Mesenchymal stem cell (in vitro differentiated cells and primary cell): ENCODE results near the gene SMPD3.

Experiments used
- DNase-seq: peaks from one replicate; pipeline ENCODE4 v3.0.0-alpha.2; 2013
- H2AFZ ChIP-seq: one replicate; pipeline ENCODE4 v1.6.1; 2013; ENCODE audit warnings: low read depth, mild to moderate bottlenecking, control low read depth, inconsistent platforms, low read length, moderate library complexity
- H2AK5ac ChIP-seq: 2 replicates; pipeline ENCODE4 v1.6.1; 2013; ENCODE audit warnings: low read length, moderate library complexity, mild to moderate bottlenecking, inconsistent platforms; ENCODE audit not compliant: severe bottlenecking
- H2BK120ac ChIP-seq: one replicate; pipeline ENCODE4 v1.6.1; 2013; ENCODE audit warnings: low read depth, mild to moderate bottlenecking, inconsistent platforms, low read length, moderate library complexity
- H2BK12ac ChIP-seq, 2 experiments: one replicate each; pipeline ENCODE4 v1.6.1; 2013; ENCODE audit warnings: inconsistent platforms in 2 of 2, low read length in 2 of 2, mild to moderate bottlenecking in 2 of 2, moderate library complexity in 2 of 2, control low read depth in 1 of 2
- H2BK15ac ChIP-seq: one replicate; pipeline ENCODE4 v1.6.1; 2013; ENCODE audit warnings: mild to moderate bottlenecking, low read depth, inconsistent platforms; ENCODE audit not compliant: poor library complexity, severe bottlenecking
- H2BK5ac ChIP-seq: 2 replicates; pipeline ENCODE4 v1.6.1; 2013; ENCODE audit warnings: low read depth, mild to moderate bottlenecking, low read length, control low read depth, inconsistent platforms; ENCODE audit not compliant: poor library complexity, severe bottlenecking
- H3K14ac ChIP-seq, 2 experiments: one replicate each; pipeline ENCODE4 v1.6.1; 2013; ENCODE audit warnings: inconsistent platforms in 2 of 2, low read length in 2 of 2, control low read depth in 1 of 2, mild to moderate bottlenecking in 1 of 2, moderate library complexity in 1 of 2
- H3K18ac ChIP-seq, 2 experiments: one replicate each; pipeline ENCODE4 v1.6.1; 2013; ENCODE audit warnings: inconsistent platforms in 2 of 2, low read length in 2 of 2, control low read depth in 1 of 2, low read depth in 1 of 2, mild to moderate bottlenecking in 1 of 2
- H3K23ac ChIP-seq, 2 experiments: one replicate each; pipeline ENCODE4 v1.6.1; 2013; ENCODE audit warnings: inconsistent platforms in 2 of 2, low read length in 2 of 2, mild to moderate bottlenecking in 2 of 2, moderate library complexity in 2 of 2, control low read depth in 1 of 2
- H3K27ac ChIP-seq: 2 replicates; pipeline ENCODE4 v1.5.1; 2013; ENCODE audit warnings: mild to moderate bottlenecking, moderate library complexity, low read length, control low read depth, inconsistent platforms; ENCODE audit not compliant: poor library complexity, severe bottlenecking
- H3K27me3 ChIP-seq, 2 experiments: 2 replicates each; pipeline versions ENCODE4 v1.6.1 to v1.7.0; 2013; ENCODE audit warnings: low read length in 2 of 2, mild to moderate bottlenecking in 2 of 2, moderate library complexity in 2 of 2, control low read depth in 1 of 2, inconsistent platforms in 1 of 2; ENCODE audit not compliant: control insufficient read depth in 1 of 2, insufficient read depth in 1 of 2
- H3K36me3 ChIP-seq, 2 experiments: 2 replicates each; pipeline versions ENCODE4 v1.6.1 to v1.7.0; 2013; ENCODE audit warnings: low read length in 2 of 2, control low read depth in 1 of 2, inconsistent platforms in 1 of 2, low read depth in 1 of 2, mild to moderate bottlenecking in 1 of 2; ENCODE audit not compliant: insufficient read depth in 2 of 2, control insufficient read depth in 1 of 2
- H3K4ac ChIP-seq, 2 experiments: one replicate each; pipeline ENCODE4 v1.6.1; 2013; ENCODE audit warnings: inconsistent platforms in 2 of 2, low read length in 2 of 2, mild to moderate bottlenecking in 2 of 2, moderate library complexity in 2 of 2, control low read depth in 1 of 2, low read depth in 1 of 2
- H3K4me1 ChIP-seq: 2 replicates; pipeline ENCODE4 v1.6.1; 2013; ENCODE audit warnings: low read depth, low read length, control low read depth; ENCODE audit not compliant: control insufficient read depth, insufficient read depth
- H3K4me2 ChIP-seq: 2 replicates; pipeline ENCODE4 v1.6.1; 2013; ENCODE audit warnings: low read length, mild to moderate bottlenecking, inconsistent platforms; ENCODE audit not compliant: poor library complexity, severe bottlenecking
- H3K4me3 ChIP-seq, 2 experiments: 2 replicates each; pipeline versions ENCODE4 v1.5.1 to v1.7.0; 2013; ENCODE audit warnings: low read length in 2 of 2, mild to moderate bottlenecking in 2 of 2, control low read depth in 1 of 2, low read depth in 1 of 2; ENCODE audit not compliant: insufficient read depth in 1 of 2
- H3K79me1 ChIP-seq: replicated peaks from 2 replicates; pipeline ENCODE4 v1.6.1; 2013; ENCODE audit warnings: mild to moderate bottlenecking, control low read depth, low read length, inconsistent platforms; ENCODE audit not compliant: poor library complexity, severe bottlenecking
- H3K9ac ChIP-seq: 2 replicates; pipeline ENCODE4 v1.7.0; 2013; ENCODE audit warnings: mild to moderate bottlenecking, low read length, moderate library complexity
- H3K9me3 ChIP-seq: 2 replicates; pipeline ENCODE4 v1.7.0; 2013; ENCODE audit warnings: mild to moderate bottlenecking, low read length; ENCODE audit not compliant: control insufficient read depth
- H4K8ac ChIP-seq: one replicate; pipeline ENCODE4 v1.6.1; 2013; ENCODE audit warnings: inconsistent platforms, mild to moderate bottlenecking, low read length, moderate library complexity
- H4K91ac ChIP-seq: one replicate; pipeline ENCODE4 v1.6.1; 2013; ENCODE audit warnings: mild to moderate bottlenecking, low read length, inconsistent platforms
- WGBS: methylation state at CpG from one replicate; pipeline ENCODE4 v1.1.7; 2013; ENCODE audit warnings: mixed read lengths; 5-methylcytosine and 5-hydroxymethylcytosine counted together

SMPD3 gene

GRCh38 chr16:68363658-68364521 is 84.4 kb downstream of the SMPD3 start:
- no peak overlapping the region for H3K4me3 ChIP-seq
- no peak overlapping the region for H2AFZ ChIP-seq
- no peak overlapping the region for H3K4me2 ChIP-seq
- no peak overlapping the region for H3K23ac ChIP-seq
- no peak overlapping the region for H2BK120ac ChIP-seq
- no peak overlapping the region for H2BK15ac ChIP-seq
- no peak overlapping the region for H3K18ac ChIP-seq
- no peaks in the 10 kb centered on the region for H3K9me3 ChIP-seq
- H2BK12ac ChIP-seq, result no peak overlapping the region
- no peak for DNase-seq
- H3K27ac ChIP-seq, result no peak overlapping the region
- peak overlapping the region; percentile 7 for H4K91ac ChIP-seq
- peaks cover 0 to 18% of the 10 kb centered on the region in 2 experiments for H3K36me3 ChIP-seq
- H3K4me1 ChIP-seq, result peaks cover 16% of the 10 kb centered on the region
- no peaks in the 10 kb centered on the region for H3K79me1 ChIP-seq
- no peak overlapping the region for H3K9ac ChIP-seq
- 82% methylated on average over 21 of the region's 22 CpGs for WGBS
- no peak overlapping the region for H2BK5ac ChIP-seq
- H2AK5ac ChIP-seq, result no peak overlapping the region
- no peak overlapping the region for H3K4ac ChIP-seq
- H4K8ac ChIP-seq, result no peak overlapping the region
- peaks cover 27 to 47% of the 10 kb centered on the region in 2 experiments for H3K27me3 ChIP-seq
- peak overlapping the region in 1 of 2 experiments; percentile 38 for H3K14ac ChIP-seq

GRCh38 chr16:68362947-68363657 is 85.2 kb downstream of the SMPD3 start:
- peaks cover 11% of the 10 kb centered on the region for H3K4me1 ChIP-seq
- no peak overlapping the region for H3K9ac ChIP-seq
- no peak overlapping the region for H2AK5ac ChIP-seq
- H2BK5ac ChIP-seq, result no peak overlapping the region
- 87% methylated on average over 17 of the region's 18 CpGs for WGBS
- H2AFZ ChIP-seq, result no peak overlapping the region
- no peak overlapping the region for H3K27ac ChIP-seq
- no peak overlapping the region for H3K4me3 ChIP-seq
- H3K27me3 ChIP-seq, result peaks cover 27 to 41% of the 10 kb centered on the region in 2 experiments
- H3K23ac ChIP-seq, result no peak overlapping the region
- no peak for DNase-seq
- no peak overlapping the region for H3K14ac ChIP-seq
- no peaks in the 10 kb centered on the region for H3K9me3 ChIP-seq
- H3K36me3 ChIP-seq, result peaks cover 6 to 23% of the 10 kb centered on the region in 2 experiments
- H3K79me1 ChIP-seq, result no peaks in the 10 kb centered on the region
- H3K4me2 ChIP-seq, result no peak overlapping the region
- no peak overlapping the region for H4K8ac ChIP-seq
- no peak overlapping the region for H2BK12ac ChIP-seq
- no peak overlapping the region for H2BK15ac ChIP-seq
- peak overlapping the region; percentile 7 for H4K91ac ChIP-seq
- H3K18ac ChIP-seq, result no peak overlapping the region
- H3K4ac ChIP-seq, result no peak overlapping the region
- H2BK120ac ChIP-seq, result no peak overlapping the region

- peak overlapping the region; percentile 65 for H3K9ac ChIP-seq
- no peak overlapping the region for H4K8ac ChIP-seq
- no peak overlapping the region for H3K14ac ChIP-seq
- H3K27me3 ChIP-seq, result peaks cover 27 to 34% of the 10 kb centered on the region in 2 experiments
- no peak overlapping the region for H2AK5ac ChIP-seq
- no peak overlapping the region for H3K18ac ChIP-seq
- H3K4me3 ChIP-seq, result peak overlapping the region in 1 of 2 experiments; percentile 61
- H3K4me1 ChIP-seq, result peaks cover 11% of the 10 kb centered on the region
- peaks cover 13 to 30% of the 10 kb centered on the region in 2 experiments for H3K36me3 ChIP-seq
- H2BK15ac ChIP-seq, result no peak overlapping the region
- no peak overlapping the region for H3K4me2 ChIP-seq
- no peak overlapping the region for H3K4ac ChIP-seq
- no peaks in the 10 kb centered on the region for H3K79me1 ChIP-seq
- H3K23ac ChIP-seq, result no peak overlapping the region
- no peak overlapping the region for H4K91ac ChIP-seq
- no peak for DNase-seq
- WGBS, result 92% methylated on average over 8 of the region's 8 CpGs
- H3K9me3 ChIP-seq, result no peaks in the 10 kb centered on the region
- H2BK12ac ChIP-seq, result no peak overlapping the region
- no peak overlapping the region for H2AFZ ChIP-seq
- no peak overlapping the region for H2BK5ac ChIP-seq
- H3K27ac ChIP-seq, result no peak overlapping the region
- no peak overlapping the region for H2BK120ac ChIP-seq
Measured at GRCh38 chr16:68362262-68362913, 85.9 kb downstream of the SMPD3 start.

GRCh38 chr16:68361485-68361884 is 86.8 kb downstream of the SMPD3 start:
- H3K4me3 ChIP-seq, result peak overlapping the region in 1 of 2 experiments; percentile 61
- 91% methylated on average over 16 of the region's 16 CpGs for WGBS
- no peak for DNase-seq

More at GRCh38 chr16:68361485-68361884, 86.8 kb downstream of the SMPD3 start:
- no peak overlapping the region for H3K4ac ChIP-seq
- H3K27ac ChIP-seq, result no peak overlapping the region
- H3K14ac ChIP-seq, result no peak overlapping the region
- peaks cover 22 to 39% of the 10 kb centered on the region in 2 experiments for H3K36me3 ChIP-seq
- H3K18ac ChIP-seq, result no peak overlapping the region
- peaks cover 27 to 31% of the 10 kb centered on the region in 2 experiments for H3K27me3 ChIP-seq
- H4K8ac ChIP-seq, result no peak overlapping the region
- H3K23ac ChIP-seq, result no peak overlapping the region
- no peak overlapping the region for H3K4me2 ChIP-seq
- no peak overlapping the region for H2AK5ac ChIP-seq
- H3K4me1 ChIP-seq, result peaks cover 19% of the 10 kb centered on the region
- H2BK15ac ChIP-seq, result no peak overlapping the region
- no peak overlapping the region for H2BK12ac ChIP-seq
- H2AFZ ChIP-seq, result no peak overlapping the region
- H3K79me1 ChIP-seq, result no peaks in the 10 kb centered on the region
- no peak overlapping the region for H2BK120ac ChIP-seq
- H3K9ac ChIP-seq, result peak overlapping the region; percentile 65
- H2BK5ac ChIP-seq, result no peak overlapping the region
- no peak overlapping the region for H4K91ac ChIP-seq
- no peaks in the 10 kb centered on the region for H3K9me3 ChIP-seq
